Measurements from ENCODE around the gene LAMA3.

GRCh38 chr18:23938043-23938756 lies 248.9 kb downstream of the LAMA3 start:
- TF ChIP-seq CTCF (IDR thresholded peaks at IDR 0.05) (no peak), EP300 (IDR thresholded peaks at IDR 0.05) (no peak), POLR2A (IDR thresholded peaks at IDR 0.05) (no peak)
